Panc1 (cell line): Measurements from ENCODE around the gene SCRN3. TPM values are rescaled to one million over a fixed set of nuclear protein-coding genes. Genes with fewer than 3 reads are reported as not detected.
A peak's percentile ranks its signal among the peaks of the same experiment; 100 is the strongest.

ENCODE experiments used
- ATAC-seq: fragments of 200-7000 bp; cut with Tn5 transposase; 2 replicates; pipeline ENCODE4 v1.9.1; 2020; ENCODE audit warnings: mild to moderate bottlenecking, moderate library complexity
- Bru-seq: library from RNA; stranded (reverse); fragments of 400-500 nt; gene quantifications from one replicate; lab custom pipeline; 2021; lab: Mats Ljungman, UMichigan
- BruChase-seq, 2 experiments: library from RNA; stranded (reverse); fragments of 400-500 nt; gene quantifications; one replicate each; lab custom pipeline; 2021; lab: Mats Ljungman, UMichigan
- BruUV-seq: library from RNA; stranded (reverse); fragments of 400-500 nt; replicated peaks from 2 replicates; lab custom pipeline; 2021; lab: Mats Ljungman, UMichigan
- CTCF ChIA-PET: fragments of 300-600 bp; sonication (Branson Sonifier 250); formaldehyde crosslinking; loops from one replicate; lab custom pipeline; 2022; ENCODE audit warnings: antibody characterized with exemption; lab: Charles Lee
- POLR2A ChIA-PET: fragments of 300-600 bp; sonication (Branson Sonifier 250); formaldehyde crosslinking; loops from one replicate; lab custom pipeline; 2022; ENCODE audit warnings: antibody characterized with exemption; lab: Charles Lee
- DNase-seq: peaks from one replicate; pipeline ENCODE4 v3.0.0-alpha.2; 2010; ENCODE audit warnings: low read depth, low spot score
- H3K27ac ChIP-seq: 2 replicates; pipeline ENCODE4 v1.5.1; 2011; ENCODE audit warnings: mild to moderate bottlenecking, low read length, inconsistent platforms
- H3K27me3 ChIP-seq: fragments of 200-500 bp; sonication (Bioruptor generic); 2 replicates; pipeline ENCODE4 v1.6.0; 2014; ENCODE audit warnings: low read length, inconsistent platforms; ENCODE audit not compliant: control insufficient read depth, insufficient read depth
- H3K36me3 ChIP-seq: fragments of 200-500 bp; sonication (Bioruptor generic); 2 replicates; pipeline ENCODE4 v1.5.1; 2014; ENCODE audit warnings: inconsistent platforms, mild to moderate bottlenecking, low read length, moderate library complexity; ENCODE audit not compliant: control insufficient read depth, insufficient read depth
- H3K4me1 ChIP-seq: 2 replicates; pipeline ENCODE4 v1.5.1; 2011; ENCODE audit warnings: inconsistent platforms, mild to moderate bottlenecking, low read length, moderate library complexity; ENCODE audit not compliant: control insufficient read depth, insufficient read depth
- H3K4me3 ChIP-seq, 2 experiments: 2 replicates each; pipeline ENCODE4 v1.5.1; 2011 to 2012; ENCODE audit warnings: low read depth in 2 of 2, low read length in 2 of 2, mild to moderate bottlenecking in 2 of 2, inconsistent platforms in 1 of 2, moderate library complexity in 1 of 2
- H3K9me3 ChIP-seq: fragments of 200-500 bp; sonication (Bioruptor generic); 2 replicates; pipeline ENCODE4 v1.5.1; 2014; ENCODE audit warnings: low read depth, mild to moderate bottlenecking, inconsistent platforms, low read length, moderate library complexity; ENCODE audit not compliant: control insufficient read depth, insufficient read depth
- POLR2AphosphoS5 ChIP-seq: IDR thresholded peaks from 2 replicates; pipeline ENCODE4 v1.6.1; 2012; ENCODE audit warnings: mild to moderate bottlenecking, low read depth, low read length, moderate library complexity
- SIN3A ChIP-seq: IDR thresholded peaks from 2 replicates; pipeline ENCODE4 v1.6.1; 2012; ENCODE audit warnings: low read depth, mild to moderate bottlenecking, low read length, moderate library complexity, borderline replicate concordance; ENCODE audit not compliant: insufficient read depth
- TCF7L2 ChIP-seq: IDR thresholded peaks from 2 replicates; pipeline ENCODE4 v1.6.1; 2011; ENCODE audit warnings: mild to moderate bottlenecking, low read depth, low read length, inconsistent platforms
- in situ Hi-C: cut with HindIII; loops from 2 replicates; pipeline ENCODE4 v1.10.0; 2016; ENCODE audit warnings: low sequenced_read_pairs, low pct_unique_long_range_greater_than_20kb
- intact Hi-C: fragments of 100-400 bp; cut with micrococcal nuclease; formaldehyde crosslinking; loops from one replicate; pipeline ENCODE4 v1.10.0; 2022; ENCODE audit not compliant: unreplicated experiment
- long read RNA-seq: library from polyadenylated mRNA; unstranded; transcript quantifications from one replicate; pipeline ENCODE4 v2.0.0, GENCODE V29; 2021; ENCODE audit not compliant: unreplicated experiment
- polyA plus RNA-seq: library from polyadenylated mRNA; unstranded; fragments of >200 nt; gene quantifications from one replicate; pipeline ENCODE4 v1.2.1, GENCODE V29; 2012; ENCODE audit warnings: missing spikeins; ENCODE audit not compliant: insufficient read length
- total RNA-seq: library from RNA; stranded (reverse); gene quantifications from one replicate; pipeline ENCODE4 v1.2.1, GENCODE V29; 2021; ENCODE audit not compliant: unreplicated experiment
- TF ChIP-seq, protein P1 (sequence below): fragments of 450-650 bp; IDR thresholded peaks from 2 replicates; pipeline ENCODE4 v1.5.1; 2017; ENCODE audit warnings: mild to moderate bottlenecking
- TF ChIP-seq, protein P2 (sequence below), 2 experiments: IDR thresholded peaks; 2 replicates each; pipeline ENCODE4 v1.6.1; 2011 to 2012; ENCODE audit warnings: low read depth in 2 of 2, control low read depth in 1 of 2, low read length in 1 of 2, mild to moderate bottlenecking in 1 of 2, moderate library complexity in 1 of 2; ENCODE audit not compliant: insufficient read depth in 1 of 2

Gene SCRN3, protein sequence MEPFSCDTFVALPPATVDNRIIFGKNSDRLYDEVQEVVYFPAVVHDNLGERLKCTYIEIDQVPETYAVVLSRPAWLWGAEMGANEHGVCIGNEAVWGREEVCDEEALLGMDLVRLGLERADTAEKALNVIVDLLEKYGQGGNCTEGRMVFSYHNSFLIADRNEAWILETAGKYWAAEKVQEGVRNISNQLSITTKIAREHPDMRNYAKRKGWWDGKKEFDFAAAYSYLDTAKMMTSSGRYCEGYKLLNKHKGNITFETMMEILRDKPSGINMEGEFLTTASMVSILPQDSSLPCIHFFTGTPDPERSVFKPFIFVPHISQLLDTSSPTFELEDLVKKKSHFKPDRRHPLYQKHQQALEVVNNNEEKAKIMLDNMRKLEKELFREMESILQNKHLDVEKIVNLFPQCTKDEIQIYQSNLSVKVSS
- total RNA-seq: 16.2 TPM
- 11.7 TPM for polyA plus RNA-seq
- Bru-seq, nascent RNA: percentile 52 among the genes with signal in this experiment
- BruChase-seq, experiment 1, labeled RNA remaining after a 2-hour chase: percentile 55 among the genes with signal in this experiment
- percentile 65 among the genes with signal in this experiment for BruChase-seq, experiment 2, labeled RNA remaining after a 6-hour chase
- long read RNA-seq, transcript SCRN3-201 (8 exons, 3,037 nt): major isoform, 8 of 28 reads
- long read RNA-seq, partial matches to known transcripts: 4 of 28 reads
- long read RNA-seq, other reads (novel, unspliced or antisense): 14 of 28 reads

DNA sequence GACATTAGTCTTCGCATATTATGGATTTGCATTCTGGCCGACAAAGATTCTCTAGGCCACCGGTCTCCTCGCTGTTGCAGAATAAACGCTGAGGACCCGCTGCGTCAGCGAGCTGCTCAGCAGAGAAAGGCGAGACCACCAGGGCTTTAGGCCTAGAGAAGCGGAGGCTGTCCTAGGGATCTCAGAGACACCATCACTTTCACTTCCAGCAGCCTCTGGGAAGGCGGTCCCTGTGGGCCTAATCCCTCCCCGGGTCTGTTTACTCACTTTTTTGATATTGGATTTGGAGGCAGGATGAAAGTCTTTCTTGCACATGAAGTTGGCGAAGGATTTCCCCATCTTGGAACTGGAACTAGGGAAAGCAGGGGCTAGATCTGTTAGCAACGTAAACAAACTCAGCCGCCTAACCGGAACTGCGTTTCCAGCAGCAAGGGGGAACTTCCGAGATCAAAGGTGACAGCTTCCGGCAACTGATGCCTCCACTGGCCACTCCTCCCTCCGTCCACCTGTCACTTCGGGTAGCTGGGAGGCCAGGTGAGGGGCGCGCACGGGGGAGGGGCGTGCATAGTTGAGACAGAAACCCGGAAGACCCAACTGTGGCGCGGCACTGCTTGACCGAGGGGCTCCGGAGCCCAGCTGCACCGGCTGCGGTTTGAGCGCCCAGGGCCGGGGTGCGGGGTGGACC, at the start of gene SCRN3:
Gene SCRN3, plus strand, starts transcription at position 447 of the 685 bp plus-strand sequence. CDS start 2,554 bp downstream, outside the sequence.
- in situ Hi-C loops: no loop called here
- Histone ChIP-seq H3K27me3 (no peaks in the 10 kb centered on the region), H3K36me3 (peaks cover 8% of the 10 kb centered on the region), H3K4me1 (peaks cover 13% of the 10 kb centered on the region), H3K9me3 (no peaks in the 10 kb centered on the region), H3K27ac (peak within 1 kb of the TSS; percentile 95), H3K4me3 (peak within 1 kb of the TSS; percentile 91 to 100)
- CTCF ChIA-PET: no interaction called here
- peak; percentile 81 for TF ChIP-seq SIN3A
- no peak; the same call in 1 of the 2 replicates for TF ChIP-seq TCF7L2
- POLR2A ChIA-PET: no interaction called here
- peak; percentile 59 for DNase-seq
- TSS peak; percentile 76 for BruUV-seq
- peak; percentile 99 for ATAC-seq
- intact Hi-C loops: no loop called here

DNA sequence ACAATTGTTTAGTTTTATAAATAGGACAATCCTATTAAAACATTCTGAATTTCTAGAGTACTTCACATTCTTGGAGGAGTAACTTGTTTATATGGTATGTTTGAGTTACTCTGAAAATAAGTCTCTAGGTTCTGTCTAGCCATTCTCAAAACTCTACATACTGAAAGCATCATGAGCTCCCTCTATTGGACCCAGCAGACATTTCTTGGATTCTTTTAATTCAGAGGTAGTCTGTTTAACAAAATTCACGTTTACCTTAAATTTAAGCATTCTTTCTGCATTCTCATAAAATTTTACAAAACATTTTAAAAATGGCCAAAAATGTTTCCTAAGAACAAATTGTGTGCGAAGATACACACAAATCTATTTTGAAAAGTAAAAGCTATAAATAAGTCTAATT, 45.5 kb upstream of the SCRN3 start:
- BruUV-seq: no TSS peak
- no peaks in the 10 kb centered on the region for H3K27me3 ChIP-seq
- intact Hi-C loops (no loop called here), in situ Hi-C loops (no loop called here)
- ChIA-PET POLR2A (no interaction called here), CTCF (interaction anchor here (0.6 to 2.4 kb wide), 2 partner anchors 430 to 948 kb away, joined by 3 to 8 read pairs; no protein-coding TSS in a partner anchor)
- H3K9me3 ChIP-seq: no peaks in the 10 kb centered on the region
- H3K27ac ChIP-seq: no peak overlapping the region
- no peaks in the 10 kb centered on the region for H3K36me3 ChIP-seq
- H3K4me3 ChIP-seq: no peak overlapping the region
- H3K4me1 ChIP-seq: peaks cover 6% of the 10 kb centered on the region
- ATAC-seq: peak; percentile 63; the same call in 1 of the 2 replicates
- no peak for DNase-seq
- no peak for TF ChIP-seq TCF7L2
- TF ChIP-seq, protein P1, sequence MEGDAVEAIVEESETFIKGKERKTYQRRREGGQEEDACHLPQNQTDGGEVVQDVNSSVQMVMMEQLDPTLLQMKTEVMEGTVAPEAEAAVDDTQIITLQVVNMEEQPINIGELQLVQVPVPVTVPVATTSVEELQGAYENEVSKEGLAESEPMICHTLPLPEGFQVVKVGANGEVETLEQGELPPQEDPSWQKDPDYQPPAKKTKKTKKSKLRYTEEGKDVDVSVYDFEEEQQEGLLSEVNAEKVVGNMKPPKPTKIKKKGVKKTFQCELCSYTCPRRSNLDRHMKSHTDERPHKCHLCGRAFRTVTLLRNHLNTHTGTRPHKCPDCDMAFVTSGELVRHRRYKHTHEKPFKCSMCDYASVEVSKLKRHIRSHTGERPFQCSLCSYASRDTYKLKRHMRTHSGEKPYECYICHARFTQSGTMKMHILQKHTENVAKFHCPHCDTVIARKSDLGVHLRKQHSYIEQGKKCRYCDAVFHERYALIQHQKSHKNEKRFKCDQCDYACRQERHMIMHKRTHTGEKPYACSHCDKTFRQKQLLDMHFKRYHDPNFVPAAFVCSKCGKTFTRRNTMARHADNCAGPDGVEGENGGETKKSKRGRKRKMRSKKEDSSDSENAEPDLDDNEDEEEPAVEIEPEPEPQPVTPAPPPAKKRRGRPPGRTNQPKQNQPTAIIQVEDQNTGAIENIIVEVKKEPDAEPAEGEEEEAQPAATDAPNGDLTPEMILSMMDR: peak; percentile 71; the same call in 1 of the 2 replicates
- TF ChIP-seq, protein P2, sequence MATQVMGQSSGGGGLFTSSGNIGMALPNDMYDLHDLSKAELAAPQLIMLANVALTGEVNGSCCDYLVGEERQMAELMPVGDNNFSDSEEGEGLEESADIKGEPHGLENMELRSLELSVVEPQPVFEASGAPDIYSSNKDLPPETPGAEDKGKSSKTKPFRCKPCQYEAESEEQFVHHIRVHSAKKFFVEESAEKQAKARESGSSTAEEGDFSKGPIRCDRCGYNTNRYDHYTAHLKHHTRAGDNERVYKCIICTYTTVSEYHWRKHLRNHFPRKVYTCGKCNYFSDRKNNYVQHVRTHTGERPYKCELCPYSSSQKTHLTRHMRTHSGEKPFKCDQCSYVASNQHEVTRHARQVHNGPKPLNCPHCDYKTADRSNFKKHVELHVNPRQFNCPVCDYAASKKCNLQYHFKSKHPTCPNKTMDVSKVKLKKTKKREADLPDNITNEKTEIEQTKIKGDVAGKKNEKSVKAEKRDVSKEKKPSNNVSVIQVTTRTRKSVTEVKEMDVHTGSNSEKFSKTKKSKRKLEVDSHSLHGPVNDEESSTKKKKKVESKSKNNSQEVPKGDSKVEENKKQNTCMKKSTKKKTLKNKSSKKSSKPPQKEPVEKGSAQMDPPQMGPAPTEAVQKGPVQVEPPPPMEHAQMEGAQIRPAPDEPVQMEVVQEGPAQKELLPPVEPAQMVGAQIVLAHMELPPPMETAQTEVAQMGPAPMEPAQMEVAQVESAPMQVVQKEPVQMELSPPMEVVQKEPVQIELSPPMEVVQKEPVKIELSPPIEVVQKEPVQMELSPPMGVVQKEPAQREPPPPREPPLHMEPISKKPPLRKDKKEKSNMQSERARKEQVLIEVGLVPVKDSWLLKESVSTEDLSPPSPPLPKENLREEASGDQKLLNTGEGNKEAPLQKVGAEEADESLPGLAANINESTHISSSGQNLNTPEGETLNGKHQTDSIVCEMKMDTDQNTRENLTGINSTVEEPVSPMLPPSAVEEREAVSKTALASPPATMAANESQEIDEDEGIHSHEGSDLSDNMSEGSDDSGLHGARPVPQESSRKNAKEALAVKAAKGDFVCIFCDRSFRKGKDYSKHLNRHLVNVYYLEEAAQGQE (IDR thresholded peaks at IDR 0.05; ENCODE audit: insufficient read depth in 1 of 2, low read depth in 2 of 2, low read length in 1 of 2): no peak
- TF ChIP-seq POLR2AphosphoS5: no peak
- no peak for TF ChIP-seq SIN3A
